RWPE2 (cell line): ENCODE data around the gene SUSD6.

Source experiments
- ATAC-seq: fragments of 200-7000 bp; cut with Tn5 transposase; 3 replicates; pipeline ENCODE4 v1.9.1; 2021; ENCODE audit warnings: low read depth
- DNase-seq: peaks from one replicate; pipeline ENCODE4 v3.0.0-alpha.2; 2020; ENCODE audit warnings: low spot score
- H3K27ac ChIP-seq: fragments of 450-650 bp; 2 replicates; pipeline ENCODE4 v1.5.1; 2017; ENCODE audit warnings: mild to moderate bottlenecking; ENCODE audit not compliant: poor library complexity, severe bottlenecking
- H3K27me3 ChIP-seq: fragments of 250-450 bp; sonication (Bioruptor Pico); 2 replicates; pipeline ENCODE4 v1.5.1; 2021; ENCODE audit warnings: mild to moderate bottlenecking, moderate library complexity; ENCODE audit not compliant: insufficient read depth, poor library complexity, severe bottlenecking
- H3K36me3 ChIP-seq: fragments of 250-450 bp; sonication (Bioruptor Pico); 2 replicates; pipeline ENCODE4 v1.5.1; 2020; ENCODE audit warnings: low read depth, mild to moderate bottlenecking, moderate library complexity
- H3K4me1 ChIP-seq: fragments of 250-450 bp; sonication (Bioruptor Pico); 2 replicates; pipeline ENCODE4 v1.5.1; 2021; ENCODE audit warnings: mild to moderate bottlenecking, moderate library complexity; ENCODE audit not compliant: insufficient read depth, poor library complexity, severe bottlenecking
- H3K4me3 ChIP-seq: fragments of 250-450 bp; sonication (Bioruptor Pico); 2 replicates; pipeline ENCODE4 v1.5.1; 2021; ENCODE audit warnings: mild to moderate bottlenecking, moderate library complexity; ENCODE audit not compliant: severe bottlenecking
- H3K9me3 ChIP-seq: fragments of 250-450 bp; sonication (Bioruptor Pico); 2 replicates; pipeline ENCODE4 v1.5.1; 2021; ENCODE audit warnings: mild to moderate bottlenecking, moderate library complexity; ENCODE audit not compliant: severe bottlenecking
- TF ChIP-seq, protein P1 (sequence below): fragments of 450-650 bp; IDR thresholded peaks from one replicate; pipeline ENCODE4 v1.5.1; 2017; ENCODE audit warnings: mild to moderate bottlenecking, moderate library complexity; ENCODE audit not compliant: poor library complexity, severe bottlenecking

The SUSD6 gene

DNA sequence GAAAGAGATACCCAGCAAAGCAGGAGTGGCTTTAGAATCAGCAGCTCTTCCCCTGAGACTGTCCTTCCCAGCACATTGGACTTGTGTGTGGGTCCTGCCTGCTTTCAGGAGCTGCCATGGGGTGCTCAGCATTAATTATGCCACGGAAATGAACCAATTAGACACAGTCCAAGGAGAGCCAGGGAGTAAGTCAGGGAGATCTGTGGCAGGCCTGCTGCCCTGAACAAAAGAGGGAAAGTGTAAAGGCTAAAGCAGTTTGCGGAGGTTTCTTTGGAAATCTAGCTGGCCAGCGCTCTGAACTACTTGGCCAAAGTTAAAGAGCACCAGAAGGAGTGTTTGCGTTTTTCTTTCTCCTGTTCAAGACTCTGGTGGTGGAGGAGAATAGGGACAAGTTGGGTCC lies 89.9 kb downstream of the SUSD6 start:
- TF ChIP-seq, protein P1, sequence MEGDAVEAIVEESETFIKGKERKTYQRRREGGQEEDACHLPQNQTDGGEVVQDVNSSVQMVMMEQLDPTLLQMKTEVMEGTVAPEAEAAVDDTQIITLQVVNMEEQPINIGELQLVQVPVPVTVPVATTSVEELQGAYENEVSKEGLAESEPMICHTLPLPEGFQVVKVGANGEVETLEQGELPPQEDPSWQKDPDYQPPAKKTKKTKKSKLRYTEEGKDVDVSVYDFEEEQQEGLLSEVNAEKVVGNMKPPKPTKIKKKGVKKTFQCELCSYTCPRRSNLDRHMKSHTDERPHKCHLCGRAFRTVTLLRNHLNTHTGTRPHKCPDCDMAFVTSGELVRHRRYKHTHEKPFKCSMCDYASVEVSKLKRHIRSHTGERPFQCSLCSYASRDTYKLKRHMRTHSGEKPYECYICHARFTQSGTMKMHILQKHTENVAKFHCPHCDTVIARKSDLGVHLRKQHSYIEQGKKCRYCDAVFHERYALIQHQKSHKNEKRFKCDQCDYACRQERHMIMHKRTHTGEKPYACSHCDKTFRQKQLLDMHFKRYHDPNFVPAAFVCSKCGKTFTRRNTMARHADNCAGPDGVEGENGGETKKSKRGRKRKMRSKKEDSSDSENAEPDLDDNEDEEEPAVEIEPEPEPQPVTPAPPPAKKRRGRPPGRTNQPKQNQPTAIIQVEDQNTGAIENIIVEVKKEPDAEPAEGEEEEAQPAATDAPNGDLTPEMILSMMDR = no peak
- H3K36me3 ChIP-seq = peaks cover 6% of the 10 kb centered on the region
- no peaks in the 10 kb centered on the region for H3K4me1 ChIP-seq
- DNase-seq (no peak), ATAC-seq (no peak)
- no peak overlapping the region for H3K27ac ChIP-seq
- H3K9me3 ChIP-seq = no peaks in the 10 kb centered on the region
- H3K4me3 ChIP-seq = no peak overlapping the region
- H3K27me3 ChIP-seq = no peaks in the 10 kb centered on the region

- Histone ChIP-seq H3K4me3 (no peak overlapping the region), H3K27ac (no peak overlapping the region), H3K27me3 (no peaks in the 10 kb centered on the region), H3K9me3 (no peaks in the 10 kb centered on the region), H3K4me1 (no peaks in the 10 kb centered on the region), H3K36me3 (peaks cover 6% of the 10 kb centered on the region)
- ATAC-seq = no peak
- TF ChIP-seq, protein P1 = no peak
- no peak for DNase-seq
Measured at GRCh38 chr14:69701857-69702256, 90.5 kb downstream of the SUSD6 start.

GRCh38 chr14:69703047-69704039 lies 91.9 kb downstream of the SUSD6 start:
- no peak for ATAC-seq
- H3K9me3 ChIP-seq = no peaks in the 10 kb centered on the region
- no peak overlapping the region for H3K27ac ChIP-seq

GRCh38 chr14:69704319-69704718 lies 92.9 kb downstream of the SUSD6 start:
- no peaks in the 10 kb centered on the region for H3K27me3 ChIP-seq
- H3K4me1 ChIP-seq = no peaks in the 10 kb centered on the region
- H3K9me3 ChIP-seq = no peaks in the 10 kb centered on the region
- no peak overlapping the region for H3K27ac ChIP-seq
- H3K4me3 ChIP-seq = no peak overlapping the region
- TF ChIP-seq, protein P1 = no peak
- ATAC-seq (no peak), DNase-seq (no peak)
- H3K36me3 ChIP-seq = peaks cover 18% of the 10 kb centered on the region

More at GRCh38 chr14:69703047-69704039, 91.9 kb downstream of the SUSD6 start:
- TF ChIP-seq, protein P1 = no peak
- Histone ChIP-seq H3K36me3 (peaks cover 11% of the 10 kb centered on the region), H3K4me1 (no peaks in the 10 kb centered on the region), H3K4me3 (no peak overlapping the region), H3K27me3 (no peaks in the 10 kb centered on the region)
- no peak for DNase-seq

GRCh38 chr14:69705706-69706105 lies 94.3 kb downstream of the SUSD6 start:
- H3K9me3 ChIP-seq = no peaks in the 10 kb centered on the region
- no peaks in the 10 kb centered on the region for H3K4me1 ChIP-seq
- no peak overlapping the region for H3K27ac ChIP-seq
- DNase-seq (no peak), ATAC-seq (no peak)
- H3K36me3 ChIP-seq = peaks cover 29% of the 10 kb centered on the region
- no peaks in the 10 kb centered on the region for H3K27me3 ChIP-seq
- H3K4me3 ChIP-seq = no peak overlapping the region
- TF ChIP-seq, protein P1 = no peak
